Stimulated activated CD4-positive, alpha-beta T cell treated with anti-CD3 and anti-CD28 coated beads, Interleukin-1b, Interleukin-23, amount 100 ng/mL, for 4 hours (primary cell): ENCODE results near the gene PARP6.

Experiments used
- DNase-seq, 2 donors: peaks; one replicate each; pipeline ENCODE4 v3.0.0-alpha.2; 2020; ENCODE audit warnings: low read depth in 2 of 2

The PARP6 gene

GRCh38 chr15:72198356-72199204 is 73.8 kb downstream of the PARP6 start:
- DNase-seq: no peak

- peak; percentile 30 to 41 for DNase-seq
Observed at GRCh38 chr15:72197460-72198355, 74.6 kb downstream of the PARP6 start, which contains the start of gene GRAMD2A. TSS of gene GRAMD2A (minus strand) at chr15:72197787.

- no peak for DNase-seq
Observed at GRCh38 chr15:72197041-72197459, 75.3 kb downstream of the PARP6 start.

GRCh38 chr15:72196409-72197040 is 75.8 kb downstream of the PARP6 start:
- DNase-seq: no peak

- no peak for DNase-seq
Observed at GRCh38 chr15:72195101-72195511, 77.2 kb downstream of the PARP6 start.

GRCh38 chr15:72193836-72194396 is 78.4 kb downstream of the PARP6 start:
- no peak for DNase-seq

- no peak for DNase-seq
Observed at GRCh38 chr15:72192416-72192815, 79.9 kb downstream of the PARP6 start.
